ENCODE data around the gene IQCB1. TPM values are rescaled to one million over a fixed set of nuclear protein-coding genes. Genes with fewer than 3 reads are reported as not detected.
"Not testable (repeated sequence)": the region's sequence is repeated elsewhere in the genome, so short reads cannot be mapped to it uniquely, and the experiment has no call there.

The IQCB1 gene
- 6.3 TPM for total RNA-seq
- long read RNA-seq, transcript IQCB1-201 (15 exons, 2,594 nt) = major isoform, 5 of 6 reads
- long read RNA-seq, partial matches to known transcripts = 0 of 6 reads
- long read RNA-seq, other reads (novel, unspliced or antisense) = 1 of 6 reads

GRCh38 chr3:121834671-121835464 lies at the start of gene IQCB1, which contains the start of gene EAF2:
Gene IQCB1, minus strand, starts transcription at chr3:121835060. Its CDS starts 6,100 bp downstream, at chr3:121828960.
Gene EAF2, plus strand, starts transcription at chr3:121835209. Its CDS starts 77 bp downstream, at chr3:121835286.
- intact Hi-C loops (cut with DNase I) = loop anchor here (5.0 to 10.0 kb wide), 2 partner anchors 83 to 420 kb away; no protein-coding TSS in a partner anchor
- DNase-seq (ENCODE audit: missing footprints) (peak; percentile 98), ATAC-seq (peak; percentile 100)

GRCh38 chr3:121883507-121883906 lies 48.6 kb upstream of the IQCB1 start:
- intact Hi-C loops (cut with DNase I) = no loop called here
- ATAC-seq = no peak
- no peak for DNase-seq (ENCODE audit: missing footprints)

- ATAC-seq = no peak
- DNase-seq (ENCODE audit: missing footprints) = no peak
- intact Hi-C loops (cut with DNase I) = no loop called here
These were observed 43.6 kb upstream of the IQCB1 start for GRCh38 chr3:121878411-121878810.

GRCh38 chr3:121871430-121871829 lies 36.6 kb upstream of the IQCB1 start:
- intact Hi-C loops (cut with DNase I) = no loop called here
- ATAC-seq (no peak), DNase-seq (ENCODE audit: missing footprints) (no peak)

- no peak for ATAC-seq
- intact Hi-C loops (cut with DNase I) = no loop called here
- DNase-seq (ENCODE audit: missing footprints) = no peak
These were observed 35.9 kb upstream of the IQCB1 start for GRCh38 chr3:121870717-121871116.

GRCh38 chr3:121869736-121870135 lies 34.9 kb upstream of the IQCB1 start:
- ATAC-seq (no peak), DNase-seq (ENCODE audit: missing footprints) (no peak)
- intact Hi-C loops (cut with DNase I) = no loop called here

GRCh38 chr3:121863801-121864200 lies 28.9 kb upstream of the IQCB1 start:
- intact Hi-C loops (cut with DNase I) = no loop called here
- ATAC-seq (no peak), DNase-seq (ENCODE audit: missing footprints) (no peak)

- intact Hi-C loops (cut with DNase I); ATAC-seq; DNase-seq (ENCODE audit: missing footprints): not testable (repeated sequence)
These were observed 28.4 kb upstream of the IQCB1 start for GRCh38 chr3:121863247-121863646.

- ATAC-seq; DNase-seq (ENCODE audit: missing footprints); intact Hi-C loops (cut with DNase I): not testable (repeated sequence)
These were observed 22.9 kb upstream of the IQCB1 start for GRCh38 chr3:121857778-121858177.

- no peak for ATAC-seq
- no peak for DNase-seq (ENCODE audit: missing footprints)
- intact Hi-C loops (cut with DNase I) = no loop called here
These were observed 20.7 kb upstream of the IQCB1 start for GRCh38 chr3:121855555-121855954.

- intact Hi-C loops (cut with DNase I) = no loop called here
- ATAC-seq (no peak), DNase-seq (ENCODE audit: missing footprints) (no peak)
These were observed 17.4 kb upstream of the IQCB1 start for GRCh38 chr3:121852256-121852655.

- intact Hi-C loops (cut with DNase I) = no loop called here
- DNase-seq (ENCODE audit: missing footprints) = no peak
- no peak for ATAC-seq
These were observed 10.0 kb upstream of the IQCB1 start for GRCh38 chr3:121844892-121845291.

- intact Hi-C loops (cut with DNase I) = loop anchor here (10.0 kb wide), 1 partner anchor 415 kb away; no protein-coding TSS in a partner anchor
- ATAC-seq = no peak
These were observed 5.1 kb upstream of the IQCB1 start for GRCh38 chr3:121839962-121840361.

GRCh38 chr3:121836481-121836880 lies 1.6 kb upstream of the IQCB1 start:
- intact Hi-C loops (cut with DNase I) = loop anchor here (10.0 kb wide), 1 partner anchor 418 kb away; no protein-coding TSS in a partner anchor
- no peak for DNase-seq (ENCODE audit: missing footprints)
- no peak for ATAC-seq

More at GRCh38 chr3:121839962-121840361, 5.1 kb upstream of the IQCB1 start:
- no peak for DNase-seq (ENCODE audit: missing footprints)

- intact Hi-C loops (cut with DNase I) = loop anchor here (10.0 kb wide), 1 partner anchor 419 kb away; no protein-coding TSS in a partner anchor
- no peak for DNase-seq (ENCODE audit: missing footprints)
- no peak for ATAC-seq
These were observed 1.2 kb upstream of the IQCB1 start for GRCh38 chr3:121836064-121836463.

GRCh38 chr3:121835465-121835801 lies 573 bp upstream of the IQCB1 start:
- peak; percentile 3 for ATAC-seq
- DNase-seq (ENCODE audit: missing footprints) = peak; percentile 50
- intact Hi-C loops (cut with DNase I) = loop anchor here (10.0 kb wide), 1 partner anchor 419 kb away; no protein-coding TSS in a partner anchor

- ATAC-seq (peak; percentile 1), DNase-seq (ENCODE audit: missing footprints) (peak; percentile 69)
- intact Hi-C loops (cut with DNase I) = loop anchor here (5.0 to 10.0 kb wide), 2 partner anchors 82 to 421 kb away; no protein-coding TSS in a partner anchor
These were observed 646 bp downstream of the IQCB1 start for GRCh38 chr3:121834157-121834670.

- DNase-seq (ENCODE audit: missing footprints) (no peak), ATAC-seq (no peak)
- intact Hi-C loops (cut with DNase I) = no loop called here
These were observed 11.9 kb downstream of the IQCB1 start for GRCh38 chr3:121822973-121823372.

GRCh38 chr3:121821421-121822199 lies 13.2 kb downstream of the IQCB1 start:
- intact Hi-C loops (cut with DNase I) = no loop called here
- no peak for DNase-seq (ENCODE audit: missing footprints)
- ATAC-seq = no peak
